HepG2 (cell line): ENCODE measurements around the gene TNFSF9. TPM values are rescaled to one million over a fixed set of nuclear protein-coding genes. Genes with fewer than 3 reads are reported as not detected.
A peak's percentile ranks its signal among the peaks of the same experiment; 100 is the strongest.

Experiments
- ATAC-seq: fragments of 200-7000 bp; cut with Tn5 transposase; 3 replicates; pipeline ENCODE4 v1.9.1; 2020; ENCODE audit warnings: mild to moderate bottlenecking, moderate library complexity
- BruUV-seq: library from RNA; stranded (reverse); fragments of 400-500 nt; replicated peaks from 2 replicates; lab custom pipeline; 2021; lab: Mats Ljungman, UMichigan
- CTCF ChIA-PET: fragments of 300-600 bp; formaldehyde crosslinking; extraction: SDS; loops from one replicate; lab custom pipeline; 2021; ENCODE audit warnings: low total read pairs, inconsistent platforms, low intra/inter-chr PET ratio; lab: Yijun Ruan, JAX
- POLR2A ChIA-PET: fragments of 350-600 bp; sonication (Branson Sonifier 250); formaldehyde crosslinking; loops from one replicate; lab custom pipeline; 2020; ENCODE audit warnings: antibody characterized with exemption, inconsistent platforms; lab: Yijun Ruan, JAX
- DNase-seq: peaks from one replicate; pipeline ENCODE4 v3.0.0-alpha.2; 2015; ENCODE audit warnings: low spot score
- FAIRE-seq: peaks from 3 replicates; lab custom pipeline; 2011; peaks lifted over from hg19 to GRCh38; lab: Jason Lieb, UNC
- H2AFZ ChIP-seq: one replicate; pipeline ENCODE4 v1.6.1; 2011; ENCODE audit warnings: low read length, inconsistent platforms
- H3K27ac ChIP-seq: fragments of 300-600 bp; 3 replicates; pipeline ENCODE4 v1.8.0; 2011; ENCODE audit warnings: mixed run types, mild to moderate bottlenecking, mixed read lengths, low read length, inconsistent platforms; ENCODE audit not compliant: insufficient read depth; ENCODE audit errors: extremely low read length
- H3K27me3 ChIP-seq, 2 experiments: fragments of 200-600 bp in 1 of 2; 2 replicates in 1 of 2; 3 replicates in 1 of 2; pipeline versions ENCODE4 v1.6.0 to v1.8.0; 2011; ENCODE audit warnings: low read length in 2 of 2, mild to moderate bottlenecking in 2 of 2, moderate library complexity in 2 of 2, inconsistent platforms in 1 of 2; ENCODE audit not compliant: insufficient read depth in 2 of 2, control insufficient read depth in 1 of 2
- H3K36me3 ChIP-seq, 2 experiments: fragments of 200-600 bp in 1 of 2; replicated peaks in 1 of 2; 2 replicates in 1 of 2; 3 replicates in 1 of 2; pipeline versions ENCODE4 v1.5.1 to v1.8.0; 2011; ENCODE audit warnings: low read length in 2 of 2, inconsistent platforms in 1 of 2; ENCODE audit not compliant: insufficient read depth in 2 of 2, control insufficient read depth in 1 of 2
- H3K4me1 ChIP-seq: 2 replicates; pipeline ENCODE4 v1.5.1; 2012; ENCODE audit warnings: low read length, inconsistent platforms; ENCODE audit not compliant: insufficient read depth
- H3K4me2 ChIP-seq: 2 replicates; pipeline ENCODE4 v1.6.0; 2011; ENCODE audit warnings: low read depth, low read length, inconsistent platforms
- H3K4me3 ChIP-seq, 3 experiments: fragments of 200-600 bp in 1 of 3; sonication (generic), shearing (Covaris generic) in 1 of 3; replicated peaks in 1 of 3; 2 replicates each; pipeline ENCODE4 v1.5.1; 2011 to 2016; ENCODE audit warnings: low read length in 3 of 3, inconsistent platforms in 2 of 3, low read depth in 2 of 3, mild to moderate bottlenecking in 2 of 3, control low read depth in 1 of 3, mixed read lengths in 1 of 3; ENCODE audit not compliant: insufficient read depth in 1 of 3
- H3K79me2 ChIP-seq: one replicate; pipeline ENCODE4 v1.6.1; 2011; ENCODE audit warnings: low read length, inconsistent platforms; ENCODE audit not compliant: insufficient read depth
- H3K9ac ChIP-seq: 2 replicates; pipeline ENCODE4 v1.6.0; 2011; ENCODE audit warnings: mild to moderate bottlenecking, low read depth, low read length, inconsistent platforms; ENCODE audit not compliant: insufficient read depth
- H3K9me3 ChIP-seq: 2 replicates; pipeline ENCODE4 v1.5.1; 2012; ENCODE audit warnings: mild to moderate bottlenecking, low read length
- H4K20me1 ChIP-seq: 2 replicates; pipeline ENCODE4 v1.6.0; 2011; ENCODE audit warnings: inconsistent platforms, mild to moderate bottlenecking, low read length, moderate library complexity; ENCODE audit not compliant: insufficient read depth
- E2F1 ChIP-seq: sonication (generic); formaldehyde crosslinking; IDR thresholded peaks from 2 replicates; pipeline ENCODE4 v1.5.0; 2020; ENCODE audit warnings: missing genetic modification reagents
- FOXP1 ChIP-seq, 2 experiments: fragments of 450-650 bp in 1 of 2; IDR thresholded peaks; 2 replicates each; pipeline ENCODE4 v1.6.1; 2017 to 2018; ENCODE audit warnings: antibody characterized with exemption in 1 of 2
- MAFF ChIP-seq: IDR thresholded peaks from 2 replicates; pipeline ENCODE4 v1.6.1; 2011; ENCODE audit warnings: low read depth, low read length, improper control_type of control experiment
- MNT ChIP-seq: fragments of 450-650 bp; IDR thresholded peaks from 2 replicates; pipeline ENCODE4 v1.6.1; 2016
- MTF1 ChIP-seq: sonication (generic); formaldehyde crosslinking; IDR thresholded peaks from 2 replicates; pipeline ENCODE4 v1.5.0; 2020; ENCODE audit warnings: missing genetic modification reagents
- NAIF1 ChIP-seq: sonication (generic); formaldehyde crosslinking; IDR thresholded peaks from 2 replicates; pipeline ENCODE4 v1.5.0; 2020; ENCODE audit warnings: mild to moderate bottlenecking, missing genetic modification reagents, borderline replicate concordance
- NFKBIZ ChIP-seq: IDR thresholded peaks from 2 replicates; pipeline ENCODE4 v1.6.1; 2018; ENCODE audit warnings: missing genetic modification reagents, missing compliant biosample characterization
- PAXIP1 ChIP-seq: sonication (generic); formaldehyde crosslinking; conservative IDR thresholded peaks from 2 replicates; pipeline ENCODE4 v1.4.0; 2020; ENCODE audit warnings: mild to moderate bottlenecking, missing genetic modification reagents, moderate library complexity
- RARG ChIP-seq: sonication (generic); formaldehyde crosslinking; IDR thresholded peaks from 2 replicates; pipeline ENCODE4 v1.4.0; 2020; ENCODE audit warnings: low read depth, mild to moderate bottlenecking, missing genetic modification reagents
- RFX5 ChIP-seq: IDR thresholded peaks from 2 replicates; pipeline ENCODE4 v1.6.1; 2011; ENCODE audit warnings: low read depth, low read length, improper control_type of control experiment
- RFXAP ChIP-seq: sonication (generic); formaldehyde crosslinking; IDR thresholded peaks from 2 replicates; pipeline ENCODE4 v1.4.0; 2020; ENCODE audit warnings: missing genetic modification reagents, borderline replicate concordance
- SMYD3 ChIP-seq: sonication (generic); formaldehyde crosslinking; IDR thresholded peaks from 2 replicates; pipeline ENCODE4 v1.8.1; 2023; ENCODE audit warnings: mild to moderate bottlenecking, missing genetic modification reagents
- SPEN ChIP-seq: sonication (generic); formaldehyde crosslinking; IDR thresholded peaks from 2 replicates; pipeline ENCODE4 v1.5.1; 2020; ENCODE audit warnings: low read depth, mild to moderate bottlenecking, missing genetic modification reagents
- TCF7 ChIP-seq: sonication (generic); IDR thresholded peaks from 2 replicates; pipeline ENCODE4 v1.6.1; 2016; ENCODE audit warnings: antibody characterized with exemption, low read depth
- ZNF644 ChIP-seq: IDR thresholded peaks from 2 replicates; pipeline ENCODE4 v1.6.1; 2016; ENCODE audit warnings: low read depth
- ZNF780A ChIP-seq: sonication (generic); formaldehyde crosslinking; IDR thresholded peaks from 2 replicates; pipeline ENCODE4 v1.8.0; 2022; ENCODE audit warnings: mild to moderate bottlenecking, missing genetic modification reagents, moderate library complexity
- WGBS: methylation state at CpG from one replicate; pipeline ENCODE4 v1.1.6; 2017; ENCODE audit warnings: low lambda C conversion rate; 5-methylcytosine and 5-hydroxymethylcytosine counted together
- in situ Hi-C: cut with HindIII; loops from 2 replicates; pipeline ENCODE4 v1.10.0; 2017; ENCODE audit warnings: low pct_unique_long_range_greater_than_20kb; ENCODE audit not compliant: extremely low pct_ligation_motif_present
- intact Hi-C: fragments of 100-400 bp; cut with micrococcal nuclease; formaldehyde crosslinking; loops from one replicate; pipeline ENCODE4 v1.10.0; 2022; ENCODE audit not compliant: unreplicated experiment
- polyA plus RNA-seq, 8 experiments: library from polyadenylated mRNA; depleted of rRNA in 3 of 8; stranded (reverse) in 7 of 8; unstranded in 1 of 8; fragments of >200 nt; fragmentation: Illumina TruSeq in 4 of 8; extraction: Trizol in 4 of 8; gene quantifications; 2 replicates each; pipeline versions ENCODE4 v1.2.1 to v1.2.3, GENCODE V29; 2011 to 2016; ENCODE audit warnings: low read depth in 4 of 8, missing spikeins in 1 of 8, mixed read lengths in 1 of 8; ENCODE audit not compliant: insufficient read depth in 1 of 8
- total RNA-seq, 5 experiments: library from RNA; depleted of rRNA; stranded (reverse); fragments of >200 nt; fragmentation: Illumina TruSeq; extraction: Trizol; gene quantifications; 2 replicates each; pipeline ENCODE4 v1.2.3, GENCODE V29; 2016; ENCODE audit warnings: low read depth in 1 of 5

Gene TNFSF9
- total and polyA plus RNA-seq, 2 of the 13 experiments (the other 11 are each of a cell fraction or from before 2014, with no cell fraction given), result 1.0 to 1.8 TPM

- TF ChIP-seq SMYD3 (CRISPR knock-in tag) (no peak), ZNF644 (peak; percentile 9; the same call in 1 of the 2 replicates), SPEN (CRISPR knock-in tag) (0 out of 2 replicates have a peak, but pooled peaks have one; percentile 25)
Observed at GRCh38 chr19:6509118-6509971, 21.5 kb upstream of the TNFSF9 start (continued).

GRCh38 chr19:6510618-6511017, 20.2 kb upstream of the TNFSF9 start:
- Histone ChIP-seq H3K4me3 (no peak overlapping the region; a peak in 1 of 6 replicates), H2AFZ (no peak overlapping the region), H3K36me3 (no peaks in the 10 kb centered on the region), H3K27ac (no peak overlapping the region), H3K4me2 (peak overlapping the region; percentile 27; the same call in 1 of the 2 replicates), H3K9ac (no peak overlapping the region), H3K4me1 (peaks cover 52% of the 10 kb centered on the region), H3K27me3 (no peaks in the 10 kb centered on the region), H3K9me3 (no peaks in the 10 kb centered on the region), H3K79me2 (no peaks in the 10 kb centered on the region), H4K20me1 (no peaks in the 10 kb centered on the region)
- 10% methylated on average over 2 of the region's 7 CpGs for WGBS
- DNase-seq (no peak), ATAC-seq (no peak), FAIRE-seq (no peak)
- intact Hi-C loops (no loop called here), in situ Hi-C loops (no loop called here)
- BruUV-seq, result no TSS peak
- ChIA-PET POLR2A (interaction anchor here (1.5 kb wide), 1 partner anchor 20 kb away, joined by 5 read pairs; the partner anchor contains the start of gene TNFSF9), CTCF (no interaction called here)
- TF ChIP-seq RFX5 (no peak), ZNF780A (CRISPR knock-in tag) (peak; percentile 70; the same call in 1 of the 2 replicates), TCF7 (no peak), MNT (no peak), RFXAP (CRISPR knock-in tag) (no peak), E2F1 (CRISPR knock-in tag) (no peak), NAIF1 (CRISPR knock-in tag) (no peak), NFKBIZ (no peak), MTF1 (CRISPR knock-in tag) (no peak), PAXIP1 (CRISPR knock-in tag) (no peak), MAFF (no peak), FOXP1 (IDR thresholded peaks at IDR 0.05) (no peak), FOXP1 (CRISPR knock-in tag; IDR thresholded peaks at IDR 0.05) (no peak), RARG (CRISPR knock-in tag) (no peak), ZNF644 (no peak)
